Hematopoietic multipotent progenitor cell (in vitro differentiated cells): ENCODE results near the gene CMTM7. TPM values are rescaled to one million over a fixed set of nuclear protein-coding genes. Genes with fewer than 3 reads are reported as not detected.

Experiments used
- total RNA-seq: library from RNA; depleted of rRNA; stranded (reverse); fragments of >200 nt; gene quantifications from one replicate; pipeline ENCODE4 v1.2.3, GENCODE V29; 2012

Gene CMTM7
- total RNA-seq, 1 donor: 23.4 TPM

Other genes starting within 250 kb of the CMTM7 start
- gene CMTM8, start 153.2 kb upstream of the CMTM7 start, total RNA-seq: 2.2 TPM
- 48.2 TPM for gene CMTM6, start 111.0 kb downstream of the CMTM7 start, total RNA-seq
- gene DYNC1LI1, start 179.0 kb downstream of the CMTM7 start, total RNA-seq: 21.8 TPM